Measurements from ENCODE around the gene ACACA. TPM values are rescaled to one million over a fixed set of nuclear protein-coding genes. Genes with fewer than 3 reads are reported as not detected.

The ACACA gene
- total and polyA plus RNA-seq, 9 donors, result 10.9 to 104 (median 37.9) TPM

DNA sequence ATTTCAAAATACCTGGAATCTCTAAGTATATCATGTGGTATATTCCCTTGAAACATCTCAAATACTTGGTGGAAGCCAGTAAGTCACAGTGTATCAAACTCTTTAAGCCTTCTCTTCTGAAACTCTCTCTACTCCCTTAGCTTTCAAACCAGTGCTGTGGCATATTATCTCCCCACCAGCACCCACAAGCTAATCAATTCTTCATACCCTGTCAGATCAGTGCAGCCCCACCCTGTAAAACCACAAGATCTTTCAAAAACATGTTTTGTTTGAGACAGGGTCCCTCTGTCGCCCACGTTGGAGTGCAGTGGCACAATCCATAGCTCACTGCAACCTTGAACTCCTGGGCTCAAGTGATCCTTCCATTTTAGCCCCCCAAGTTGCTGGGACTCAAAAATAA is 122.4 kb downstream of the ACACA start:
- DNase-seq, result no peak
- no peak overlapping the region for H3K4me3 ChIP-seq
- H3K27me3 ChIP-seq, result no peaks in the 10 kb centered on the region
- intact Hi-C loops (cut with DNase I), result no loop called here
- no peaks in the 10 kb centered on the region for H3K9me3 ChIP-seq
- no peak overlapping the region for H3K27ac ChIP-seq
- H3K36me3 ChIP-seq, result no peaks in the 10 kb centered on the region
- peaks cover 7% of the 10 kb centered on the region for H3K4me1 ChIP-seq (ENCODE audit: insufficient read depth)
- no peak for TF ChIP-seq CTCF (IDR thresholded peaks at IDR 0.05)
- TF ChIP-seq EP300 (IDR thresholded peaks at IDR 0.05), result no peak
- no peak for TF ChIP-seq POLR2A (IDR thresholded peaks at IDR 0.05)
- WGBS, 3 donors, result 18 to 50% (median 28%) methylated on average over 2 of the region's 2 CpGs

- Histone ChIP-seq H3K27ac (no peak overlapping the region), H3K4me3 (no peak overlapping the region), H3K27me3 (no peaks in the 10 kb centered on the region), H3K4me1 (ENCODE audit: insufficient read depth) (peaks cover 7% of the 10 kb centered on the region), H3K36me3 (no peaks in the 10 kb centered on the region), H3K9me3 (no peaks in the 10 kb centered on the region)
- no peak for DNase-seq
- intact Hi-C loops (cut with DNase I), result no loop called here
- TF ChIP-seq EP300 (IDR thresholded peaks at IDR 0.05) (no peak), POLR2A (IDR thresholded peaks at IDR 0.05) (no peak), CTCF (IDR thresholded peaks at IDR 0.05) (no peak)
Measured at GRCh38 chr17:37283414-37283961, 123.1 kb downstream of the ACACA start.

DNA sequence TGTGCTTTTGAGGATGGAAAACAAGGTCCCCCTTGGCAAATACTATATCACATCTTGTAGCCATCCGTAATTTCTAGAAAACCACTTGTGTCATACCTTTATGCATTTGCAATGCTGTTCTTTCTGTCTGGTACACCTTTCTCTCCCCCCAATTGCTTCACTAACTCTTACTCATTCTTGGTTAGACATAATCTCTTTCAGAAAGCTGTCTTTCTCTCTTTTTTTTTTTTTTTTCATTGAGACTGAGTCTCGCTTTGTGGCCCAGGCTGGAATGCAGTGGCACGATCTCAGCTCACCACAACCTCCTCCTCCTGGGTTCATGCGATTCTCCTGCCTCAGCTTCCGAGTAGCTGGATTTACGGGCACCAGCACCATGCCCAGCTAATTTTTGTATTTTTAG is 125.8 kb downstream of the ACACA start:
- Histone ChIP-seq H3K4me3 (no peak overlapping the region), H3K4me1 (ENCODE audit: insufficient read depth) (peaks cover 5% of the 10 kb centered on the region), H3K27me3 (no peaks in the 10 kb centered on the region), H3K27ac (no peak overlapping the region), H3K9me3 (no peaks in the 10 kb centered on the region), H3K36me3 (no peaks in the 10 kb centered on the region)
- intact Hi-C loops (cut with DNase I), result no loop called here
- 89 to 97% (median 96%) methylated on average over 6 of the region's 6 CpGs for WGBS, 3 donors
- TF ChIP-seq EP300 (IDR thresholded peaks at IDR 0.05) (no peak), CTCF (IDR thresholded peaks at IDR 0.05) (no peak), POLR2A (IDR thresholded peaks at IDR 0.05) (no peak)
- DNase-seq, result no peak

GRCh38 chr17:37278247-37278894 is 128.3 kb downstream of the ACACA start:
- Histone ChIP-seq H3K27me3 (no peaks in the 10 kb centered on the region), H3K27ac (no peak overlapping the region), H3K4me1 (ENCODE audit: insufficient read depth) (no peaks in the 10 kb centered on the region), H3K4me3 (no peak overlapping the region), H3K36me3 (no peaks in the 10 kb centered on the region), H3K9me3 (no peaks in the 10 kb centered on the region)
- DNase-seq, result no peak
- TF ChIP-seq POLR2A (IDR thresholded peaks at IDR 0.05) (no peak), EP300 (IDR thresholded peaks at IDR 0.05) (no peak), CTCF (IDR thresholded peaks at IDR 0.05) (no peak)
- intact Hi-C loops (cut with DNase I), result no loop called here
- 82 to 88% (median 88%) methylated on average over 2 of the region's 2 CpGs for WGBS, 3 donors

Data from ovary (tissue), 9 donors.